Measurements from ENCODE around the gene KIAA1958.
"Not testable (repeated sequence)": the region's sequence is repeated elsewhere in the genome, so short reads cannot be mapped to it uniquely, and the experiment has no call there.

KIAA1958 gene

GRCh38 chr9:112489876-112490666 lies 3.4 kb downstream of the KIAA1958 start:
- peak in 1 of 2 experiments; percentile 25 for DNase-seq

GRCh38 chr9:112493393-112494137 lies 6.9 kb downstream of the KIAA1958 start:
- DNase-seq: no peak

- no peak for DNase-seq
Measured at GRCh38 chr9:112494153-112494552, 7.5 kb downstream of the KIAA1958 start.

- DNase-seq: no peak
Measured at GRCh38 chr9:112495614-112496013, 9.0 kb downstream of the KIAA1958 start.

- DNase-seq: no peak
Measured at GRCh38 chr9:112496074-112496722, 9.6 kb downstream of the KIAA1958 start.

- DNase-seq: no peak
Measured at GRCh38 chr9:112500842-112501241, 14.2 kb downstream of the KIAA1958 start.

GRCh38 chr9:112501287-112501686 lies 14.7 kb downstream of the KIAA1958 start:
- DNase-seq: no peak

- no peak for DNase-seq
Measured at GRCh38 chr9:112502175-112502946, 15.7 kb downstream of the KIAA1958 start.

GRCh38 chr9:112503170-112503569 lies 16.5 kb downstream of the KIAA1958 start:
- no peak for DNase-seq

- no peak for DNase-seq
Measured at GRCh38 chr9:112505086-112505485, 18.5 kb downstream of the KIAA1958 start.

- DNase-seq: no peak
Measured at GRCh38 chr9:112505607-112506006, 19.0 kb downstream of the KIAA1958 start.

- no peak for DNase-seq
Measured at GRCh38 chr9:112506571-112506970, 19.9 kb downstream of the KIAA1958 start.

- DNase-seq: no peak
Measured at GRCh38 chr9:112507001-112507680, 20.5 kb downstream of the KIAA1958 start.

- no peak for DNase-seq
Measured at GRCh38 chr9:112508377-112508776, 21.8 kb downstream of the KIAA1958 start.

GRCh38 chr9:112512377-112512776 lies 25.8 kb downstream of the KIAA1958 start:
- not testable (repeated sequence) for DNase-seq

- DNase-seq: no peak
Measured at GRCh38 chr9:112516769-112517168, 30.1 kb downstream of the KIAA1958 start.

- no peak for DNase-seq
Measured at GRCh38 chr9:112520069-112520468, 33.4 kb downstream of the KIAA1958 start.

- DNase-seq: no peak
Measured at GRCh38 chr9:112520656-112521055, 34.0 kb downstream of the KIAA1958 start.

GRCh38 chr9:112526973-112527372 lies 40.3 kb downstream of the KIAA1958 start:
- DNase-seq: no peak

- no peak for DNase-seq
Measured at GRCh38 chr9:112527959-112528358, 41.3 kb downstream of the KIAA1958 start.

GRCh38 chr9:112529316-112529715 lies 42.7 kb downstream of the KIAA1958 start:
- no peak for DNase-seq

GRCh38 chr9:112530751-112531205 lies 44.2 kb downstream of the KIAA1958 start:
- DNase-seq: no peak
